Gastroesophageal sphincter (tissue), 4 donors: ENCODE measurements around the gene CCT3. TPM values are rescaled to one million over a fixed set of nuclear protein-coding genes. Genes with fewer than 3 reads are reported as not detected.

ENCODE experiments used
- ATAC-seq: fragments of 150-250 bp; one replicate; pipeline ENCODE4 v1.9.1; 2016; ENCODE audit warnings: mild to moderate bottlenecking, moderate library complexity
- H3K27ac ChIP-seq, 4 donors: fragments of 200-600 bp; sonication (generic) in 3 of 4; 1 replicate in 3 of 4; 2 replicates in 1 of 4; pipeline ENCODE4 v1.5.1; 2016 to 2019
- H3K27me3 ChIP-seq: fragments of 200-600 bp; sonication (generic); one replicate; pipeline ENCODE4 v1.5.1; 2019
- H3K36me3 ChIP-seq, 2 donors: fragments of 200-600 bp; sonication (generic); one replicate each; pipeline ENCODE4 v1.5.1; 2019; ENCODE audit warnings: control low read depth in 1 of 2
- H3K4me1 ChIP-seq, 3 donors: fragments of 200-600 bp; sonication (generic); 1 replicate in 2 of 3; 2 replicates in 1 of 3; pipeline ENCODE4 v1.5.1; 2016 to 2019; ENCODE audit warnings: control low read depth in 2 of 3
- H3K4me3 ChIP-seq, 2 donors: fragments of 200-600 bp; sonication (generic); one replicate each; pipeline ENCODE4 v1.5.1; 2019; ENCODE audit warnings: mild to moderate bottlenecking in 1 of 2, moderate library complexity in 1 of 2
- H3K9me3 ChIP-seq, 3 donors: fragments of 200-600 bp; sonication (generic); one replicate each; pipeline ENCODE4 v1.5.1; 2017 to 2019; ENCODE audit warnings: control low read depth in 2 of 3
- CTCF ChIP-seq, 4 experiments: fragments of 200-600 bp in 2 of 4; fragments of 450-650 bp in 2 of 4; sonication (generic) in 1 of 4; IDR thresholded peaks; one replicate each; pipeline ENCODE4 v1.5.1; 2017 to 2019; ENCODE audit warnings: antibody characterized with exemption in 4 of 4, mild to moderate bottlenecking in 2 of 4, moderate library complexity in 2 of 4
- EP300 ChIP-seq: sonication (generic); formaldehyde crosslinking; IDR thresholded peaks from one replicate; pipeline ENCODE4 v1.6.1; 2017; ENCODE audit warnings: antibody characterized with exemption, mild to moderate bottlenecking
- POLR2A ChIP-seq, 2 donors: fragments of 450-650 bp; IDR thresholded peaks; one replicate each; pipeline ENCODE4 v1.6.1; 2017; ENCODE audit warnings: antibody characterized with exemption in 2 of 2, mild to moderate bottlenecking in 2 of 2, moderate library complexity in 1 of 2
- POLR2AphosphoS5 ChIP-seq: sonication (generic); formaldehyde crosslinking; IDR thresholded peaks from one replicate; pipeline ENCODE4 v1.6.1; 2017; ENCODE audit warnings: antibody characterized with exemption
- WGBS, 2 donors: methylation state at CpG; one replicate each; pipeline ENCODE4 v1.1.5; 2018; ENCODE audit warnings: low coverage in 1 of 2; 5-methylcytosine and 5-hydroxymethylcytosine counted together
- total RNA-seq, 4 donors: library from RNA; depleted of rRNA; stranded (reverse); fragments of >200 nt; gene quantifications; one replicate each; pipeline ENCODE4 v1.1.0, GENCODE V29; 2016

Gene CCT3
- total RNA-seq, 4 donors from 2014 or later: 189 to 224 (median 209) TPM

GRCh38 chr1:156293098-156293434 is 45.0 kb downstream of the CCT3 start:
- WGBS, 2 donors: 50 to 89% methylated on average over 1 to 5 of the region's 8 CpGs
- H3K4me3 ChIP-seq: no peak overlapping the region
- H3K36me3 ChIP-seq: peaks cover 0 to 22% of the 10 kb centered on the region in 2 donors
- no peaks in the 10 kb centered on the region for H3K9me3 ChIP-seq
- no peak overlapping the region for H3K27ac ChIP-seq
- H3K4me1 ChIP-seq: peaks cover 0 to 60% (median 9%) of the 10 kb centered on the region in 3 donors
- TF ChIP-seq EP300 (no peak), POLR2AphosphoS5 (no peak), POLR2A (IDR thresholded peaks at IDR 0.05) (no peak), CTCF (IDR thresholded peaks at IDR 0.05) (no peak)
- ATAC-seq: no peak
- H3K27me3 ChIP-seq: no peaks in the 10 kb centered on the region

GRCh38 chr1:156291226-156292061 is 46.6 kb downstream of the CCT3 start:
- Histone ChIP-seq H3K36me3 (peaks cover 0 to 23% of the 10 kb centered on the region in 2 donors), H3K4me1 (peaks cover 0 to 60% (median 9%) of the 10 kb centered on the region in 3 donors), H3K9me3 (no peaks in the 10 kb centered on the region), H3K4me3 (peak overlapping the region; percentile 45 to 53), H3K27me3 (no peaks in the 10 kb centered on the region), H3K27ac (peak overlapping the region; percentile 51 to 93 (median 88))
- peak; percentile 95 for ATAC-seq
- TF ChIP-seq EP300 (no peak), POLR2A (IDR thresholded peaks at IDR 0.05) (peak; percentile 20 to 28), POLR2AphosphoS5 (peak; percentile 58)
- 7% methylated on average over 14 of the region's 37 CpGs for WGBS, 2 donors

GRCh38 chr1:156289857-156290256 is 48.2 kb downstream of the CCT3 start:
- peaks cover 0 to 47% (median 6%) of the 10 kb centered on the region in 3 donors for H3K4me1 ChIP-seq
- H3K27me3 ChIP-seq: no peaks in the 10 kb centered on the region
- ATAC-seq: no peak
- H3K36me3 ChIP-seq: peaks cover 0 to 36% of the 10 kb centered on the region in 2 donors
- H3K27ac ChIP-seq: no peak overlapping the region
- no peak for TF ChIP-seq POLR2AphosphoS5
- no peak for TF ChIP-seq CTCF (IDR thresholded peaks at IDR 0.05)
- no peak for TF ChIP-seq EP300
- no peak for TF ChIP-seq POLR2A (IDR thresholded peaks at IDR 0.05)
- H3K4me3 ChIP-seq: no peak overlapping the region
- H3K9me3 ChIP-seq: no peaks in the 10 kb centered on the region

- Histone ChIP-seq H3K36me3 (peaks cover 0 to 22% of the 10 kb centered on the region in 2 donors), H3K9me3 (no peaks in the 10 kb centered on the region), H3K27me3 (no peaks in the 10 kb centered on the region), H3K27ac (no peak overlapping the region), H3K4me1 (peaks cover 4 to 33% (median 16%) of the 10 kb centered on the region in 3 donors), H3K4me3 (no peak overlapping the region)
- WGBS, 2 donors: 90 to 95% methylated on average over 6 to 8 of the region's 8 CpGs
- TF ChIP-seq POLR2AphosphoS5: no peak
- TF ChIP-seq POLR2A (IDR thresholded peaks at IDR 0.05): no peak
- no peak for TF ChIP-seq EP300
- no peak for TF ChIP-seq CTCF (IDR thresholded peaks at IDR 0.05)
- no peak for ATAC-seq
These were observed 52.0 kb downstream of the CCT3 start for GRCh38 chr1:156286061-156286460.

GRCh38 chr1:156285437-156285836 is 52.7 kb downstream of the CCT3 start:
- peaks cover 4 to 33% (median 17%) of the 10 kb centered on the region in 3 donors for H3K4me1 ChIP-seq
- no peak overlapping the region for H3K27ac ChIP-seq
- WGBS, 2 donors: 97% methylated on average over 6 of the region's 21 CpGs; no CpG with 5 or more reads in 1 of the 2 donors
- H3K4me3 ChIP-seq: no peak overlapping the region
- H3K36me3 ChIP-seq: peaks cover 0 to 22% of the 10 kb centered on the region in 2 donors
- H3K9me3 ChIP-seq: no peaks in the 10 kb centered on the region
- H3K27me3 ChIP-seq: no peaks in the 10 kb centered on the region
- no peak for TF ChIP-seq EP300
- TF ChIP-seq CTCF (IDR thresholded peaks at IDR 0.05): no peak
- no peak for TF ChIP-seq POLR2AphosphoS5
- no peak for TF ChIP-seq POLR2A (IDR thresholded peaks at IDR 0.05)
- no peak for ATAC-seq
